ENCODE measurements around the gene ASXL1. TPM values are rescaled to one million over a fixed set of nuclear protein-coding genes. Genes with fewer than 3 reads are reported as not detected.

The ASXL1 gene
- total and polyA plus RNA-seq, 10 of the 15 experiments (the other 5 are each of a cell fraction or from before 2014, with no cell fraction given) = 11.0 to 87.6 (median 56.8) TPM

DNA sequence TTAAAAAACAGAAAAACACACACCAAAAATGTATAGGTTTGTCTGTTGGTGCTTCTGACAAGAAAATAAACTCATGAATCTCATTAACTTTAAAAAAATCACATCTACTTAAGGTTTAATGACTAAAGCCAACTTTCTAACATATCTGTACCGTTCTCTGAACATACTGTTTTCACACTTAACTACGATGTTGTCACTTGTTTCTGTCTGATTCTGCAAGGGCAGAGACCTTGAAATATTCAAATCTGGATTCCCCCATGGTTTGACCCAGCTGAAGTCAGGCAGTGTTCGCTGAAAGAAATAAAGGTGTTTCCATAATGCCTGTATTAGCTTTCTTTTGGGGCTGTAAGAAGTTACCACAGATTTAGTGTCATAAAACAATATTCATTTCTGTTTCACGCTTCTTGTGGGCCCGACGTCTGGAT, 2.7 kb upstream of the ASXL1 start:
- Histone ChIP-seq H3K27ac (ENCODE audit: control insufficient read depth, insufficient read depth) (peak overlapping the region; percentile 91), H3K36me3 (ENCODE audit: control insufficient read depth in 2 of 2, insufficient read depth in 2 of 2, low read length in 1 of 2) (no peaks in the 10 kb centered on the region), H3K4me1 (ENCODE audit: control insufficient read depth, insufficient read depth, low read length) (peaks cover 30% of the 10 kb centered on the region), H3K4me2 (ENCODE audit: control insufficient read depth, insufficient read depth) (peak overlapping the region; percentile 75), H2AFZ (ENCODE audit: control insufficient read depth, low read depth, low read length) (peak overlapping the region; percentile 44), H3K79me2 (ENCODE audit: control insufficient read depth, insufficient read depth, low read length) (peaks cover 26% of the 10 kb centered on the region), H3K4me3 (peak overlapping the region; percentile 52; the same call in 1 of the 2 replicates), H3K9me3 (replicated peaks; ENCODE audit: control insufficient read depth, insufficient read depth, low read length) (no peaks in the 10 kb centered on the region), H3K9ac (ENCODE audit: control insufficient read depth, insufficient read depth, low read length) (peak overlapping the region; percentile 60), H4K20me1 (ENCODE audit: control insufficient read depth, insufficient read depth) (no peaks in the 10 kb centered on the region), H3K27me3 (replicated peaks in 1 of 2; ENCODE audit: control insufficient read depth in 2 of 2, insufficient read depth in 2 of 2, low read length in 1 of 2) (no peaks in the 10 kb centered on the region)
- ChIA-PET CTCF (interaction anchor here (1.3 to 3.3 kb wide), 4 partner anchors 10 to 75 kb away, joined by 4 to 12 read pairs (median 5); no protein-coding TSS in a partner anchor), SMC1A (ENCODE audit: uncharacterized antibody, unreplicated experiment) (interaction anchor here (0.7 to 3.8 kb wide), 9 partner anchors 10 to 184 kb away, joined by 3 to 23 read pairs (median 6); no protein-coding TSS in a partner anchor), POLR2A (interaction anchor here (0.6 to 4.8 kb wide), 6 partner anchors 10 to 292 kb away, joined by 3 to 38 read pairs (median 4); no protein-coding TSS in a partner anchor), RAD21 (ENCODE audit: unreplicated experiment) (interaction anchor here (0.7 to 3.4 kb wide), 10 partner anchors 9 to 149 kb away, joined by 3 to 28 read pairs (median 3); no protein-coding TSS in a partner anchor)
- DNase-seq (ENCODE audit: low read depth, low spot score) (peak; percentile 59), ATAC-seq (peak; percentile 53), FAIRE-seq (peak; percentile 64)
- intact Hi-C loops (cut with micrococcal nuclease; ENCODE audit: unreplicated experiment) = loop anchor here (1.0 to 5.0 kb wide), 2 partner anchors 18 to 1637 kb away; partner anchors contain the start of gene RALY
- no TSS peak for BruUV-seq (replicated peaks)
- under 1% methylated on average over 6 of the region's 6 CpGs for WGBS (ENCODE audit: insufficient coverage, insufficient replicate concordance, low lambda C conversion rate, missing lambda C conversion rate)
- in situ Hi-C loops (cut with MboI) = no loop called here
- TF ChIP-seq PML (IDR thresholded peaks at IDR 0.05; ENCODE audit: low read length) = 0 out of 2 replicates have a peak, but pooled peaks have one; percentile 56
- TF ChIP-seq NFIC (IDR thresholded peaks at IDR 0.05; ENCODE audit: low read depth, low read length) = peak; percentile 86
- TF ChIP-seq, protein P1, sequence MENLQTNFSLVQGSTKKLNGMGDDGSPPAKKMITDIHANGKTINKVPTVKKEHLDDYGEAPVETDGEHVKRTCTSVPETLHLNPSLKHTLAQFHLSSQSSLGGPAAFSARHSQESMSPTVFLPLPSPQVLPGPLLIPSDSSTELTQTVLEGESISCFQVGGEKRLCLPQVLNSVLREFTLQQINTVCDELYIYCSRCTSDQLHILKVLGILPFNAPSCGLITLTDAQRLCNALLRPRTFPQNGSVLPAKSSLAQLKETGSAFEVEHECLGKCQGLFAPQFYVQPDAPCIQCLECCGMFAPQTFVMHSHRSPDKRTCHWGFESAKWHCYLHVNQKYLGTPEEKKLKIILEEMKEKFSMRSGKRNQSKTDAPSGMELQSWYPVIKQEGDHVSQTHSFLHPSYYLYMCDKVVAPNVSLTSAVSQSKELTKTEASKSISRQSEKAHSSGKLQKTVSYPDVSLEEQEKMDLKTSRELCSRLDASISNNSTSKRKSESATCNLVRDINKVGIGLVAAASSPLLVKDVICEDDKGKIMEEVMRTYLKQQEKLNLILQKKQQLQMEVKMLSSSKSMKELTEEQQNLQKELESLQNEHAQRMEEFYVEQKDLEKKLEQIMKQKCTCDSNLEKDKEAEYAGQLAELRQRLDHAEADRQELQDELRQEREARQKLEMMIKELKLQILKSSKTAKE (IDR thresholded peaks at IDR 0.05; ENCODE audit: low read depth, poor library complexity, severe bottlenecking) = peak; percentile 26
- TF ChIP-seq BHLHE40 (IDR thresholded peaks at IDR 0.05; ENCODE audit: borderline replicate concordance in 1 of 2, low read depth in 2 of 2, low read length in 1 of 2) = no peak
- TF ChIP-seq MYC (IDR thresholded peaks at IDR 0.05; ENCODE audit: insufficient read depth, insufficient read length, insufficient replicate concordance, low read length, severe bottlenecking) = no peak
- no peak for TF ChIP-seq TARDBP (IDR thresholded peaks at IDR 0.05; ENCODE audit: borderline replicate concordance)
- TF ChIP-seq, protein P2, sequence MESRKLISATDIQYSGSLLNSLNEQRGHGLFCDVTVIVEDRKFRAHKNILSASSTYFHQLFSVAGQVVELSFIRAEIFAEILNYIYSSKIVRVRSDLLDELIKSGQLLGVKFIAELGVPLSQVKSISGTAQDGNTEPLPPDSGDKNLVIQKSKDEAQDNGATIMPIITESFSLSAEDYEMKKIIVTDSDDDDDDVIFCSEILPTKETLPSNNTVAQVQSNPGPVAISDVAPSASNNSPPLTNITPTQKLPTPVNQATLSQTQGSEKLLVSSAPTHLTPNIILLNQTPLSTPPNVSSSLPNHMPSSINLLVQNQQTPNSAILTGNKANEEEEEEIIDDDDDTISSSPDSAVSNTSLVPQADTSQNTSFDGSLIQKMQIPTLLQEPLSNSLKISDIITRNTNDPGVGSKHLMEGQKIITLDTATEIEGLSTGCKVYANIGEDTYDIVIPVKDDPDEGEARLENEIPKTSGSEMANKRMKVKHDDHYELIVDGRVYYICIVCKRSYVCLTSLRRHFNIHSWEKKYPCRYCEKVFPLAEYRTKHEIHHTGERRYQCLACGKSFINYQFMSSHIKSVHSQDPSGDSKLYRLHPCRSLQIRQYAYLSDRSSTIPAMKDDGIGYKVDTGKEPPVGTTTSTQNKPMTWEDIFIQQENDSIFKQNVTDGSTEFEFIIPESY (IDR thresholded peaks at IDR 0.05) = no peak
- TF ChIP-seq, protein P3, sequence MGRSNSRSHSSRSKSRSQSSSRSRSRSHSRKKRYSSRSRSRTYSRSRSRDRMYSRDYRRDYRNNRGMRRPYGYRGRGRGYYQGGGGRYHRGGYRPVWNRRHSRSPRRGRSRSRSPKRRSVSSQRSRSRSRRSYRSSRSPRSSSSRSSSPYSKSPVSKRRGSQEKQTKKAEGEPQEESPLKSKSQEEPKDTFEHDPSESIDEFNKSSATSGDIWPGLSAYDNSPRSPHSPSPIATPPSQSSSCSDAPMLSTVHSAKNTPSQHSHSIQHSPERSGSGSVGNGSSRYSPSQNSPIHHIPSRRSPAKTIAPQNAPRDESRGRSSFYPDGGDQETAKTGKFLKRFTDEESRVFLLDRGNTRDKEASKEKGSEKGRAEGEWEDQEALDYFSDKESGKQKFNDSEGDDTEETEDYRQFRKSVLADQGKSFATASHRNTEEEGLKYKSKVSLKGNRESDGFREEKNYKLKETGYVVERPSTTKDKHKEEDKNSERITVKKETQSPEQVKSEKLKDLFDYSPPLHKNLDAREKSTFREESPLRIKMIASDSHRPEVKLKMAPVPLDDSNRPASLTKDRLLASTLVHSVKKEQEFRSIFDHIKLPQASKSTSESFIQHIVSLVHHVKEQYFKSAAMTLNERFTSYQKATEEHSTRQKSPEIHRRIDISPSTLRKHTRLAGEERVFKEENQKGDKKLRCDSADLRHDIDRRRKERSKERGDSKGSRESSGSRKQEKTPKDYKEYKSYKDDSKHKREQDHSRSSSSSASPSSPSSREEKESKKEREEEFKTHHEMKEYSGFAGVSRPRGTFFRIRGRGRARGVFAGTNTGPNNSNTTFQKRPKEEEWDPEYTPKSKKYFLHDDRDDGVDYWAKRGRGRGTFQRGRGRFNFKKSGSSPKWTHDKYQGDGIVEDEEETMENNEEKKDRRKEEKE (IDR thresholded peaks at IDR 0.05) = no peak
- TF ChIP-seq, protein P4, sequence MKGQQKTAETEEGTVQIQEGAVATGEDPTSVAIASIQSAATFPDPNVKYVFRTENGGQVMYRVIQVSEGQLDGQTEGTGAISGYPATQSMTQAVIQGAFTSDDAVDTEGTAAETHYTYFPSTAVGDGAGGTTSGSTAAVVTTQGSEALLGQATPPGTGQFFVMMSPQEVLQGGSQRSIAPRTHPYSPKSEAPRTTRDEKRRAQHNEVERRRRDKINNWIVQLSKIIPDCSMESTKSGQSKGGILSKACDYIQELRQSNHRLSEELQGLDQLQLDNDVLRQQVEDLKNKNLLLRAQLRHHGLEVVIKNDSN (IDR thresholded peaks at IDR 0.05; ENCODE audit: borderline replicate concordance, extremely low read length, insufficient read depth, low read depth, low read length) = no peak
- TF ChIP-seq, protein P5, sequence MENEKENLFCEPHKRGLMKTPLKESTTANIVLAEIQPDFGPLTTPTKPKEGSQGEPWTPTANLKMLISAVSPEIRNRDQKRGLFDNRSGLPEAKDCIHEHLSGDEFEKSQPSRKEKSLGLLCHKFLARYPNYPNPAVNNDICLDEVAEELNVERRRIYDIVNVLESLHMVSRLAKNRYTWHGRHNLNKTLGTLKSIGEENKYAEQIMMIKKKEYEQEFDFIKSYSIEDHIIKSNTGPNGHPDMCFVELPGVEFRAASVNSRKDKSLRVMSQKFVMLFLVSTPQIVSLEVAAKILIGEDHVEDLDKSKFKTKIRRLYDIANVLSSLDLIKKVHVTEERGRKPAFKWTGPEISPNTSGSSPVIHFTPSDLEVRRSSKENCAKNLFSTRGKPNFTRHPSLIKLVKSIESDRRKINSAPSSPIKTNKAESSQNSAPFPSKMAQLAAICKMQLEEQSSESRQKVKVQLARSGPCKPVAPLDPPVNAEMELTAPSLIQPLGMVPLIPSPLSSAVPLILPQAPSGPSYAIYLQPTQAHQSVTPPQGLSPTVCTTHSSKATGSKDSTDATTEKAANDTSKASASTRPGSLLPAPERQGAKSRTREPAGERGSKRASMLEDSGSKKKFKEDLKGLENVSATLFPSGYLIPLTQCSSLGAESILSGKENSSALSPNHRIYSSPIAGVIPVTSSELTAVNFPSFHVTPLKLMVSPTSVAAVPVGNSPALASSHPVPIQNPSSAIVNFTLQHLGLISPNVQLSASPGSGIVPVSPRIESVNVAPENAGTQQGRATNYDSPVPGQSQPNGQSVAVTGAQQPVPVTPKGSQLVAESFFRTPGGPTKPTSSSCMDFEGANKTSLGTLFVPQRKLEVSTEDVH (IDR thresholded peaks at IDR 0.05; ENCODE audit: low read depth, partially characterized antibody) = no peak
